GM23248 (cell line): ENCODE data around the gene ARHGAP10.

Experiments used
- EZH2 ChIP-seq: fragments of 200-600 bp; sonication (generic); IDR thresholded peaks from 2 replicates; pipeline ENCODE4 v1.6.1; 2018; ENCODE audit warnings: antibody characterized with exemption, mild to moderate bottlenecking; ENCODE audit not compliant: insufficient read depth, poor library complexity, severe bottlenecking
- EZH2phosphoT487 ChIP-seq: fragments of 200-600 bp; sonication (generic); IDR thresholded peaks from 2 replicates; pipeline ENCODE4 v1.6.1; 2018; ENCODE audit warnings: antibody characterized with exemption, moderate library complexity, mild to moderate bottlenecking, low read depth; ENCODE audit not compliant: insufficient read depth

DNA sequence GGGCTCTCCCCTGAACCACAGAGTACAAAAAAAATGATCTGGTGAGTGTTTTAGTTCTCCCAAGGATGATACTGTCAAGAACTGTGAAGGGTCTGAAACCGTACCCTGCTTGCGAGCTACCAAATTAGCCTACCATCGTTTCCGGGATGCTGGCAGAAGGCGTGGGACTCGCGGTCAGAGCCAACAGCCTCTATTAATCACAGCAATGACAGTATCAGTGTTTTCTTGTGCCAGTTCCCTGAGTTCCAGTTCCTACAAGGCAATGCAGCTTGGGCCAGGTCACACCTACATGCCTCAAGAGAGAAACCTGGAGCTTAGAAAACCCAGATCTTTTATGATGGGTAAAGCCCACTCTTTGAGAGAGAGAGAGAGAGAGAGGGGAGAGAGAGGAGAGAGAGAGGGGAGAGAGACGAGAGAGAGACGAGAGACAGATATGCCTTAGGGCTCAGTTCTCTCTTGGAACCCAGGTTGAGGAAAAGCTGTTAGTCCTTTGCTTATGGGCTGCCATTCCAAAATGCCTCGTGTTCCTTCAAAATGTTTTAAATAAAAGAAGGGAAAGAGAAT is 327.8 kb downstream of the ARHGAP10 start:
- no peak for TF ChIP-seq EZH2
- no peak for TF ChIP-seq EZH2phosphoT487
